GM23248 (cell line): ENCODE measurements around the gene ELMO1. TPM values are rescaled to one million over a fixed set of nuclear protein-coding genes. Genes with fewer than 3 reads are reported as not detected.

Source experiments
- DNase-seq: peaks from one replicate; pipeline ENCODE4 v3.0.0-alpha.2; 2015
- H2AFZ ChIP-seq: fragments of 200-600 bp; sonication (generic); 2 replicates; pipeline ENCODE4 v1.6.1; 2016; ENCODE audit warnings: antibody characterized with exemption
- H3F3A ChIP-seq: fragments of 200-600 bp; sonication (generic); 2 replicates; pipeline ENCODE4 v1.6.1; 2016; ENCODE audit warnings: mild to moderate bottlenecking, antibody characterized with exemption, mixed run types; ENCODE audit not compliant: insufficient read depth
- H3K27ac ChIP-seq: fragments of 200-600 bp; sonication (generic); 2 replicates; pipeline ENCODE4 v1.5.1; 2016; ENCODE audit warnings: mild to moderate bottlenecking
- H3K27me3 ChIP-seq: fragments of 200-600 bp; sonication (generic); replicated peaks from 2 replicates; pipeline ENCODE4 v1.6.1; 2016; ENCODE audit warnings: mild to moderate bottlenecking; ENCODE audit not compliant: insufficient read depth
- H3K36me3 ChIP-seq: fragments of 200-600 bp; sonication (generic); 2 replicates; pipeline ENCODE4 v1.6.1; 2016; ENCODE audit warnings: low read depth, mild to moderate bottlenecking
- H3K4me1 ChIP-seq: fragments of 200-600 bp; sonication (generic); 2 replicates; pipeline ENCODE4 v1.6.1; 2016; ENCODE audit warnings: mild to moderate bottlenecking; ENCODE audit not compliant: insufficient read depth
- H3K4me2 ChIP-seq: fragments of 200-600 bp; sonication (generic); one replicate; pipeline ENCODE4 v1.6.1; 2016; ENCODE audit warnings: mild to moderate bottlenecking; ENCODE audit not compliant: unreplicated experiment
- H3K4me3 ChIP-seq: fragments of 200-600 bp; sonication (generic); 2 replicates; pipeline ENCODE4 v1.5.1; 2016; ENCODE audit warnings: mild to moderate bottlenecking
- H3K79me2 ChIP-seq: fragments of 200-600 bp; sonication (generic); 2 replicates; pipeline ENCODE4 v1.6.1; 2016; ENCODE audit warnings: mild to moderate bottlenecking; ENCODE audit not compliant: insufficient read depth
- H3K9ac ChIP-seq: fragments of 200-600 bp; sonication (generic); 2 replicates; pipeline ENCODE4 v1.6.1; 2016; ENCODE audit warnings: mild to moderate bottlenecking
- H3K9me2 ChIP-seq: fragments of 200-600 bp; sonication (generic); 2 replicates; pipeline ENCODE4 v1.6.1; 2016; ENCODE audit warnings: mixed run types, mild to moderate bottlenecking, moderate library complexity; ENCODE audit not compliant: insufficient read depth
- H3K9me3 ChIP-seq: fragments of 200-600 bp; sonication (generic); one replicate; pipeline ENCODE4 v1.6.1; 2017; ENCODE audit warnings: low read depth
- H4K20me1 ChIP-seq: fragments of 200-600 bp; sonication (generic); 2 replicates; pipeline ENCODE4 v1.6.0; 2016; ENCODE audit not compliant: insufficient read depth
- EZH2 ChIP-seq: fragments of 200-600 bp; sonication (generic); IDR thresholded peaks from 2 replicates; pipeline ENCODE4 v1.6.1; 2018; ENCODE audit warnings: antibody characterized with exemption, mild to moderate bottlenecking; ENCODE audit not compliant: insufficient read depth, poor library complexity, severe bottlenecking
- EZH2phosphoT487 ChIP-seq: fragments of 200-600 bp; sonication (generic); IDR thresholded peaks from 2 replicates; pipeline ENCODE4 v1.6.1; 2018; ENCODE audit warnings: antibody characterized with exemption, moderate library complexity, mild to moderate bottlenecking, low read depth; ENCODE audit not compliant: insufficient read depth
- WGBS, 2 experiments: methylation state at CpG; one replicate each; pipeline ENCODE4 v1.1.6; 2015 to 2017; ENCODE audit warnings: low lambda C conversion rate in 2 of 2, low coverage in 1 of 2; ENCODE audit errors: missing lambda C conversion rate in 2 of 2; 5-methylcytosine and 5-hydroxymethylcytosine counted together
- in situ Hi-C: fragments of 300-500 bp; cut with MboI; formaldehyde crosslinking; loops from 2 replicates; pipeline ENCODE4 v1.15.0; 2020
- polyA plus RNA-seq: library from polyadenylated mRNA; unstranded; fragments of >200 nt; fragmentation: Nextera tagmentation; extraction: Ambion mirVana; gene quantifications from 2 replicates; pipeline ENCODE4 v1.2.1, GENCODE V29; 2016
- total RNA-seq: library from RNA; depleted of rRNA; stranded (reverse); fragments of >200 nt; shearing (Covaris generic); gene quantifications from 2 replicates; pipeline ENCODE4 v1.2.3, GENCODE V29; 2014

Gene ELMO1
- total and polyA plus RNA-seq, 2 experiments from 2014 or later = not detected

GRCh38 chr7:37119296-37119860 is 329.3 kb downstream of the ELMO1 start:
- Histone ChIP-seq H3K36me3 (no peaks in the 10 kb centered on the region), H3K9me2 (no peaks in the 10 kb centered on the region), H3K9ac (no peak overlapping the region), H3K79me2 (no peaks in the 10 kb centered on the region), H3F3A (no peaks in the 10 kb centered on the region), H2AFZ (no peak overlapping the region), H3K27me3 (no peaks in the 10 kb centered on the region), H3K9me3 (no peaks in the 10 kb centered on the region), H3K4me3 (no peak overlapping the region), H3K27ac (no peak overlapping the region), H3K4me1 (no peaks in the 10 kb centered on the region), H4K20me1 (no peaks in the 10 kb centered on the region), H3K4me2 (no peak overlapping the region)
- in situ Hi-C loops = no loop called here
- DNase-seq = no peak
- 42 to 43% methylated on average over 2 of the region's 2 CpGs for WGBS, 2 experiments
- TF ChIP-seq EZH2phosphoT487 (no peak), EZH2 (no peak)

- H3F3A ChIP-seq = no peaks in the 10 kb centered on the region
- H3K4me3 ChIP-seq = no peak overlapping the region
- H3K27me3 ChIP-seq = no peaks in the 10 kb centered on the region
- H3K4me2 ChIP-seq = no peak overlapping the region
- in situ Hi-C loops = no loop called here
- H3K9me3 ChIP-seq = no peaks in the 10 kb centered on the region
- no peaks in the 10 kb centered on the region for H3K4me1 ChIP-seq
- no peaks in the 10 kb centered on the region for H4K20me1 ChIP-seq
- TF ChIP-seq EZH2phosphoT487 (no peak), EZH2 (no peak)
- 51 to 59% methylated on average over 6 of the region's 6 CpGs for WGBS, 2 experiments
- H3K9me2 ChIP-seq = no peaks in the 10 kb centered on the region
- no peak overlapping the region for H2AFZ ChIP-seq
- H3K79me2 ChIP-seq = no peaks in the 10 kb centered on the region
- no peak overlapping the region for H3K27ac ChIP-seq
- no peaks in the 10 kb centered on the region for H3K36me3 ChIP-seq
- DNase-seq = no peak
- no peak overlapping the region for H3K9ac ChIP-seq
Measured at GRCh38 chr7:37118004-37118403, 330.7 kb downstream of the ELMO1 start.

- Histone ChIP-seq H3K4me3 (no peak overlapping the region), H3K4me2 (no peak overlapping the region), H3K79me2 (no peaks in the 10 kb centered on the region), H2AFZ (no peak overlapping the region), H3K9me3 (no peaks in the 10 kb centered on the region), H3K4me1 (no peaks in the 10 kb centered on the region), H3K9me2 (no peaks in the 10 kb centered on the region), H3K27ac (no peak overlapping the region), H3K9ac (no peak overlapping the region), H4K20me1 (no peaks in the 10 kb centered on the region), H3K27me3 (no peaks in the 10 kb centered on the region), H3F3A (no peaks in the 10 kb centered on the region), H3K36me3 (no peaks in the 10 kb centered on the region)
- in situ Hi-C loops = no loop called here
- WGBS, 2 experiments = 26 to 29% methylated on average over 4 of the region's 4 CpGs
- TF ChIP-seq EZH2 (no peak), EZH2phosphoT487 (no peak)
- no peak for DNase-seq
Measured at GRCh38 chr7:37117292-37117691, 331.4 kb downstream of the ELMO1 start.

GRCh38 chr7:37116093-37116701 is 332.5 kb downstream of the ELMO1 start:
- WGBS, 2 experiments = 47 to 50% methylated on average over 1 of the region's 1 CpG
- in situ Hi-C loops = no loop called here
- Histone ChIP-seq H3K4me3 (no peak overlapping the region), H3K9me3 (no peaks in the 10 kb centered on the region), H2AFZ (no peak overlapping the region), H3K9me2 (no peaks in the 10 kb centered on the region), H3K36me3 (no peaks in the 10 kb centered on the region), H3K4me1 (no peaks in the 10 kb centered on the region), H3K27me3 (no peaks in the 10 kb centered on the region), H3K79me2 (no peaks in the 10 kb centered on the region), H4K20me1 (no peaks in the 10 kb centered on the region), H3K9ac (no peak overlapping the region), H3K27ac (no peak overlapping the region), H3F3A (no peaks in the 10 kb centered on the region), H3K4me2 (no peak overlapping the region)
- DNase-seq = no peak
- TF ChIP-seq EZH2phosphoT487 (no peak), EZH2 (no peak)
